CD1c-positive myeloid dendritic cell (primary cell): Measurements from ENCODE around the gene PIGW.

Source experiments
- DNase-seq: peaks from one replicate; pipeline ENCODE4 v3.0.0-alpha.2; 2016; ENCODE audit errors: extremely low spot score

PIGW gene

GRCh38 chr17:36545465-36546417 is 11.0 kb downstream of the PIGW start:
- peak; percentile 97 for DNase-seq

- DNase-seq: no peak
Observed at GRCh38 chr17:36546418-36547093, 11.8 kb downstream of the PIGW start.

GRCh38 chr17:36547776-36548175 is 13.0 kb downstream of the PIGW start:
- no peak for DNase-seq

GRCh38 chr17:36550491-36551417 is 16.0 kb downstream of the PIGW start:
- DNase-seq: peak; percentile 37

- DNase-seq: no peak
Observed at GRCh38 chr17:36553459-36553858, 18.7 kb downstream of the PIGW start.

GRCh38 chr17:36566081-36566480 is 31.3 kb downstream of the PIGW start:
- DNase-seq: no peak

- DNase-seq: no peak
Observed at GRCh38 chr17:36575028-36575427, 40.2 kb downstream of the PIGW start.

- DNase-seq: no peak
Observed at GRCh38 chr17:36576793-36577192, 42.0 kb downstream of the PIGW start.

GRCh38 chr17:36578671-36579070 is 43.9 kb downstream of the PIGW start:
- no peak for DNase-seq

- DNase-seq: no peak
Observed at GRCh38 chr17:36583787-36584186, 49.0 kb downstream of the PIGW start.

- no peak for DNase-seq
Observed at GRCh38 chr17:36586138-36586537, 51.4 kb downstream of the PIGW start.
